HL-60 (cell line): ENCODE results near the gene ALDH7A1.

ENCODE experiments used
- DNase-seq, 2 experiments: peaks; one replicate each; pipeline ENCODE4 v3.0.0-alpha.2; 2010 to 2020; ENCODE audit warnings: low read depth in 1 of 2, low spot score in 1 of 2
- H3K27ac ChIP-seq: fragments of 250-450 bp; sonication (Bioruptor Pico); replicated peaks from 2 replicates; pipeline ENCODE4 v1.5.1; 2020; ENCODE audit warnings: mild to moderate bottlenecking, moderate library complexity
- H3K27me3 ChIP-seq: fragments of 250-450 bp; sonication (Bioruptor Pico); 2 replicates; pipeline ENCODE4 v1.5.1; 2021; ENCODE audit warnings: mild to moderate bottlenecking, moderate library complexity; ENCODE audit not compliant: insufficient read depth, poor library complexity, severe bottlenecking
- H3K4me3 ChIP-seq: replicated peaks from 2 replicates; pipeline ENCODE4 v1.5.1; 2011; ENCODE audit warnings: mild to moderate bottlenecking, control low read depth, low read length; ENCODE audit not compliant: insufficient read depth
- CTCF ChIP-seq: IDR thresholded peaks from one replicate; pipeline ENCODE4 v1.5.1; 2011; ENCODE audit warnings: low read length, control low read depth, inconsistent platforms; ENCODE audit not compliant: insufficient read depth
- GABPA ChIP-seq: IDR thresholded peaks from 2 replicates; pipeline ENCODE4 v1.6.1; 2012; ENCODE audit warnings: low read depth
- POLR2AphosphoS5 ChIP-seq: IDR thresholded peaks from 2 replicates; pipeline ENCODE4 v1.6.1; 2012; ENCODE audit warnings: low read depth
- REST ChIP-seq: IDR thresholded peaks from 2 replicates; pipeline ENCODE4 v1.6.1; 2012; ENCODE audit warnings: low read depth; ENCODE audit not compliant: insufficient replicate concordance
- SPI1 ChIP-seq: IDR thresholded peaks from 2 replicates; pipeline ENCODE4 v1.6.1; 2012; ENCODE audit warnings: low read depth, mild to moderate bottlenecking, borderline replicate concordance

Gene ALDH7A1

DNA sequence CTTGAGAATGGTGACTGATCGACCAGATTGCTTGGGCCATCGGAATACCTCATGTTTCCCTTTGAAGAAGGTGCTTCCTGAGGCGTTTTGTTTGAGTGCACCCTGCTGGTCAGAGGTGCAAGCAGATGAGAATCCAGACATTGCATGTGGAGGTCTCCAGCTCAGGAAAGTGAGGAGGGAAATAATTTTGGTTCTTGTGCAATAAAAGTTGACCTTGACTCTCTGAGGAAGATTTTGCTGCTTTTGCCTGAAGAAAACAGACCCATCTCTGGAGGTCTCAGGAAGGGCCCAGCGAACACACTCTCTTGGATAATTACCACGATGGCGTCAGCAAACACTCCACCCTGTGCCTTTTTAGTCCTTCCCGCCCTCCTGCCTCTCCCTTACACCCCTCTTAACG is 102.1 kb downstream of the ALDH7A1 start:
- H3K27me3 ChIP-seq: no peaks in the 10 kb centered on the region
- no peak for TF ChIP-seq GABPA
- no peak overlapping the region for H3K27ac ChIP-seq
- no peak overlapping the region for H3K4me3 ChIP-seq
- DNase-seq: no peak

- no peak for DNase-seq
- H3K27ac ChIP-seq: no peak overlapping the region
- TF ChIP-seq POLR2AphosphoS5: no peak
- no peak for TF ChIP-seq REST
- TF ChIP-seq GABPA: no peak
Measured at GRCh38 chr5:126490167-126490940, 104.7 kb downstream of the ALDH7A1 start.

GRCh38 chr5:126488443-126489065 is 106.5 kb downstream of the ALDH7A1 start:
- Histone ChIP-seq H3K27me3 (no peaks in the 10 kb centered on the region), H3K27ac (no peak overlapping the region), H3K4me3 (no peak overlapping the region)
- no peak for DNase-seq
- TF ChIP-seq SPI1 (no peak), GABPA (no peak)

More at GRCh38 chr5:126490167-126490940, 104.7 kb downstream of the ALDH7A1 start:
- Histone ChIP-seq H3K4me3 (no peak overlapping the region), H3K27me3 (no peaks in the 10 kb centered on the region)

DNA sequence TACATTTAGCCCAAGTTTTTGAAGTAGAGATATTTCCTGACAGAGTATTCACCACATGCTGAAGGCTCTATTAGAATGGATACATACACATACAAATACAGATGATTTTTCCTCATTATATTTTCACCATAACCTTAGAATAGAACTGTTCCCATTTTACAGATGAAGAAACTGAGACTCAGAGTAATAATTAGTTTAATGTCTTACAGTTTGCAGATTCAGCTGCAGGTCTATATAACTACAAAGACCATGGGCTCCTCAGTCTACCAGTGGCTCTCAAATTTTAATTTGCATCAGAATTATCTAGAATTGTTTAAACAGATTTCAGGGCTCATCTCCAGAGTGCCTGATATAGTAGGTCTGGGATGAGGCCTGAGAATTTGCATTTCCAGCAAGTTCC is 107.4 kb downstream of the ALDH7A1 start:
- no peak for TF ChIP-seq SPI1
- TF ChIP-seq POLR2AphosphoS5: no peak
- no peak for TF ChIP-seq CTCF
- no peak for TF ChIP-seq GABPA
- no peak for TF ChIP-seq REST
- Histone ChIP-seq H3K27me3 (no peaks in the 10 kb centered on the region), H3K27ac (no peak overlapping the region), H3K4me3 (no peak overlapping the region)
- DNase-seq: no peak

GRCh38 chr5:126486332-126486731 is 108.7 kb downstream of the ALDH7A1 start:
- no peak overlapping the region for H3K4me3 ChIP-seq
- no peak for DNase-seq
- no peak overlapping the region for H3K27ac ChIP-seq
- TF ChIP-seq SPI1 (no peak), CTCF (no peak), POLR2AphosphoS5 (no peak), REST (no peak), GABPA (no peak)
- no peaks in the 10 kb centered on the region for H3K27me3 ChIP-seq
